Hematopoietic multipotent progenitor cell (in vitro differentiated cells): Measurements from ENCODE around the gene DOCK1. TPM values are rescaled to one million over a fixed set of nuclear protein-coding genes. Genes with fewer than 3 reads are reported as not detected.

Source experiments
- DNase-seq, 3 donors: peaks; one replicate each; pipeline ENCODE4 v3.0.0-alpha.2; 2011 to 2015; ENCODE audit warnings: low read depth in 2 of 3, low spot score in 2 of 3
- total RNA-seq: library from RNA; depleted of rRNA; stranded (reverse); fragments of >200 nt; gene quantifications from one replicate; pipeline ENCODE4 v1.2.3, GENCODE V29; 2012

The DOCK1 gene
- total RNA-seq, 1 donor = 27.5 TPM

DNA sequence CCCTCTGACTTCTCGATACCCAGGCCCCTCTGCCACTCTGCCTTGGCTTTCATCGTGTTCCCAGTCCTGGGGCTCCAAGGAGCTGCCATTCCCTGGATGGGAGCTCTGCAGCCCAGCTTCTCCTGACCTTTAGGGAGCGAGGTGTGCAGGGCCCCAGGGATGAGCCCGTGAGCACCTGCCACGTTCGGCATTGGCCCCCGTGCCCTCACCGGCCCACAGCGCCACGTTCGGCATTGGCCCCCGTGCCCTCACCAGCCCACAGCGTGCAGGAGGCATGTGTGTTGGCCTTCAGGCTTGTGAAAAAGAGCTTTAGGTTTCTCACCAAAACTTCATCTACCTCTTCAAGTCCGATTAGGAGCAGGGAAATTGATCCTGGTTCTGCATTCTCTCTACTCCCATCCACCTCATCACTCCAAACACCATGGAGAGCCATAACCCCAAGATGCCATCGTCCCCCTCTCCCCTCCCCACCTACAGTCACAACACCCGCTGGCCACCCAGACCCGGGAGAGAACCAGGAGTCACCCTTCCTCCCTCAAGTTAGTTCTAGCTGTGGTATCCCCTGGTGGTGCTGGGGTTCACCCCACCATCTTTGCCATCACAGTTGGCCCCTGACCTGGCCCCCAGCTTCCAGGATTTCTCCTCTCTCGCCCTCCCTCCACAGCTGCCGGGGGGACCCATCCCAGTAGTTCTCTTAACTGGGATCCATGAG is 524.5 kb downstream of the DOCK1 start:
- DNase-seq = no peak

DNA sequence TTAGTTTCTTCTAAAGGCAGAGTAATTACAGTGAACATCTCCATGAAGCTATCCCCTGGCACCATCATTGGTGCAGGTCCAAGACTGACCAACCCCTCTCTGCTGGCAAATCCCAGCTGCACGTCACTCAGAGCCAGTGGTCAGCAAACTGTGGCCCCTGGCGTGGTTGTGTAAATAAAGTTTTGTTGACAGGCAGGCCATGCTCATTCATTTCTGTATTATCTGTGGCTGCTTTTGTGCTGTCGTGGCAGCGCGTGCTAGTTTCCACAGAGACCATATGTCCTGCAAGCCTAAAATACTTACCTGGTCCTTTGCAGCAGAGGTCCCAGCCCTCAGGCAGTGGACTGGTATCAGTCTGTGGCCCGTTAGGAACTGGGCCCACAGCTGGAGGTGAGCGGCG is 526.3 kb downstream of the DOCK1 start:
- DNase-seq = no peak

DNA sequence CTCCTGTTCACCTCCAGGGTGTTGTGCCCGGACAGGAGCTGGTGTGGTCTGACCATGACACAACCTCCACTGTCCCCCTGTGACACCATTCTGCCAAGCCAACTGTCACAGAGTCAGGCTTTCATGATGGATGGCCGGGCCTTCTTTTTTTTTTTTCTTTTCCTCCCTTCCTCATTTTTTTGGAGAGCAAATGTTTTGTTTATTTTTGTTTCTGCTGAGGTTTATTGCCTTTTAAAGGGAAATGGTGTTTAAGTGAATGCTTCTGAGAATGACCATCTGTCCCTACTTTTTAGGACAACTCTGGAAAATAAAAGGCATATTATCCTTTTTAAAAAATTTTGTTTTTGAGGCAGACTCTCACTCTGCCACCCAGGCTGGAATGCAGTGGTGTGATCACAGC is 528.8 kb downstream of the DOCK1 start:
- DNase-seq = no peak

DNA sequence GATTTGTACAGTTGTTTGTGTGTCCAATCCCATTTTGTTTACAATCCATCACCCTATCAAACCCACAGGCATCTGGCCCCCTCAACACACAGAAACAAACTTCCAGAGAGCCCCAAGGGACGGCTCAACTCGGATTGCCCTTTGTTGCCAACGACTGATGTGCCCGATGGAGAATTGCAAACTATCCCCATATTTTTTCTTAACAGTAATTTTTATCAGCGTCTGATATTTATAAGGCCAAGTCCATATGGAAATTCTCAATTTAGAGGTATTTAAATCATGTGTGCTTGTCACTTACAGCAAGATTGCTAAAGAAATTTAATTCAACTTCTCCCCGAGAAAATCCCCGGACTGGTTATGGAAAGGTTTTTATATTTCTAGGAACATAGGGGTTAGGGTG is 530.0 kb downstream of the DOCK1 start:
- no peak for DNase-seq

DNA sequence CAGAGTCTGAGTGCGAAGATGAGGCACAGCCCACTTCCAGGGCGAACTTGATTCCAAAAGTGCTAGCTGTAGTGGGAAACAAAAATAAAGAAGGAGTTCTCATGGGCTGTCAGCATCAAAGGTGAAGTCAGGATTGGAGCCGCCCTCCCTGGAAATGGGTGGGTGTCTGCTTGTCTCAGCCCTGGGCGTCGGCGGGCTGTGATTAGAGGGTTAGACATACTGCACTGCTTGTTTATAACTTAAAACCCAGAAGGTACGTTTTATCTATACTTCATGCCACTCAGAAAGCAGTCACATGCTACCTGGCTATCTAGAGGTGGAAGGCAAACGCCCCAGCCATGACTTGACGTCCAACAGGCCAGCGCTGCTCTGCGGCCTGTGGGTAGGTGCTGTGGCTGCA is 535.1 kb downstream of the DOCK1 start:
- no peak for DNase-seq

DNA sequence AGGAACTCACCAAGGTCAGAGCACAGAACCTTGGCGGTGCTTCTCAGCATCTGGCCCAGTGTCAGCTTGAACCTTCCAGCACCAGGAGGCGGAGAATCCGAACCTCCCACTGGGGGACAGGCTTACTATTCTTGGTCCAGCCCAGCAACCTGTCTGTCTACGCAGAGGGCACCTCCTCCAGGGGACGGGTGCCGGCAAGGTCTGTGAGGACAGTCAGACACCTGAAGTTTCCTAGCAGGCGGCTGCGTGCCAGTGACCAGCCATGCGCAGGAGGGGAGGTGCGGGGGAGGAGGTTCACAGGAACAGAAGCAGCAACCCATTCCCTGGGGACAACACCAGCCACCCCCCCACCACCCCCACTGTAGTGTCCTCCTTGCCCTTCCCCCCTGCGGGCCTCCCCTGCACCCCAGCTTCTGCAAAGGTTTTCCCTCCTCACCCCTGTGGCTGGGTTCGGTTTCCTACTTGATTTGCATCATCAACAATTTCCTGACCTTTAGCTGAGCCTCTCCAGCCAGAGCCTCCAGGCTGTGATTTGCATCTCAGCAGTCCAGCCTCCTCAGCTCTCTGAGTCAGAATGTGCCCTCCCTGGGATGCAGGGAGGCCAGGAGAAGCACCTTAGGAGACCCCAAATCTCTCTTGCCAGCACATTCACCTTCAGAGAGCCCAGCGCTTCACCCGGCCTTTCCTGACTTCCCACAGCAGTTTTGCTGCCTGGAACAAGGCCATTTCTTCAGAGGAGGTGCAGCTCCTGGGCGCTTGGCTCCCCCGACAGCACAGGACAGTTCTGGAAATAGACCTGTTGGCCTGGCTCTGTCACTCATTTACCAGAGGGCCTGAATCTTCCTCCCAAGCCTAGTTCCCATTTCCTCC is 536.4 kb downstream of the DOCK1 start:
- no peak for DNase-seq

DNA sequence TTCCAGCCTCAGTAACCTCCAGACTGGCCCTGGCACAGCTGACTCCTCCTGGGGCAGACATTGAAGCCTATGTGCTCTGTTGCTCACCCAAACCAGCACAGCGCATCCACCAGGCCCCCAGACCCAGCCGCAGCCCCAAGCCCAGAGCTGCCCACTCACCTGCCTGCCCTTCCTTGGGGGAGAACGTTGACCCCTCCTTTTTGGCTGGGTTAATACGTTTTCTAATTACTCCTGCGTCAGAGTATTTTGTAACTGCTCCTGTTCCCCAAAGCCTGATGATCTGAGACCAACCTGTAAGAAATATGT is 536.9 kb downstream of the DOCK1 start:
- no peak for DNase-seq

DNA sequence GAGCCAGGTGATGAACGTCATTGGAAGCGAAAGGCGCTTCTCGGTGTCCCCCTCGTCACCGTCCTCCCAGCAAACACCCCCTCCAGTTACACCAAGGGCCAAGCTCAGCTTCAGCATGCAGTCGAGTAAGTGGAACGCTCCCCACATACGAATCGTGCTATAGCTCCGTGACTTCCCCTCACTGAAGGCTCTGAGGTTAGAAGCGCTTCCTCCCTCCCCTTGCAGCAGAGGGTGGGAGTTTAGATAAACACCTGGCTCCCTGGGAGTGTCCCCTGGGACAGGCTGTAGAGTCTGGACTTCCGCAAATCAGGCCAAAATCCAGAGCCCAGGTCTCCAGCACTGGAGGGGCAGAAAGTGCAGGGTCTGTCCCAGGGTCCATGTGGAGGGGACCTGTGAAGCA is 538.9 kb downstream of the DOCK1 start:
- no peak for DNase-seq

DNA sequence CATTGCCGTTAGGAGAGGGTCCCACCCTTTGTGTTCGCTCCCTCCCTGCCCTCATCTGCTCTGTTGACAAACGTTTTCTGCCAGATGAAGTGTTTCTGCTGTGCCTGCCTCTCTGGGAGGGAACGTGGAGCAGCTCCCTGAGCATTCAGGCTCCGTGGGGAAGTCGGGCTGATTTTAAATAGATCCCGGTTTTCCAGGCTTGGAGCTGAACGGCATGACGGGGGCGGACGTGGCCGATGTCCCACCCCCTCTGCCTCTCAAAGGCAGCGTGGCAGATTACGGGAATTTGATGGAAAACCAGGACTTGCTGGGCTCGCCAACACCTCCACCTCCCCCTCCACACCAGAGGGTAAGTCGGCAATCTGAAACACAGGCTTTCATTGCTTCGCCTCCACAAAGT is 542.0 kb downstream of the DOCK1 start:
- no peak for DNase-seq

DNA sequence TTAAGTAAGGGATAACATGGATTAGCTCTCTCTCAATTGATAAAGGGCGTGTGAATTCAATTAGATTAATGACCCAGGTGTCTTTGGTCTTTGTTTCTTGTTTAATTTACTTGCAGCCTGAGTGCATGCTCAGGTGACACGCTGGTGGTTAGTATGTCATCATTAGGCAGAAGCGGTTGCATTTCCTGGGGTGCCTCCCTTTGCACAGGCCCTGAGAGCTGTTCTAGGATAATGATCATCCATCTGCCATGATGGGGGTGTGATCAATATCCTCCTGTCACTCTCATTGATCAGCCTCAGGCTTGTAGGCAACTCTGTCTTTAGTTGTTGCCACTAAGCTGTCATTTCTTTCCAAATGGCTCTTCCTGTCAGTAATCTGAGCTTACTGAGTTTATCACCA is 544.3 kb downstream of the DOCK1 start:
- no peak for DNase-seq

DNA sequence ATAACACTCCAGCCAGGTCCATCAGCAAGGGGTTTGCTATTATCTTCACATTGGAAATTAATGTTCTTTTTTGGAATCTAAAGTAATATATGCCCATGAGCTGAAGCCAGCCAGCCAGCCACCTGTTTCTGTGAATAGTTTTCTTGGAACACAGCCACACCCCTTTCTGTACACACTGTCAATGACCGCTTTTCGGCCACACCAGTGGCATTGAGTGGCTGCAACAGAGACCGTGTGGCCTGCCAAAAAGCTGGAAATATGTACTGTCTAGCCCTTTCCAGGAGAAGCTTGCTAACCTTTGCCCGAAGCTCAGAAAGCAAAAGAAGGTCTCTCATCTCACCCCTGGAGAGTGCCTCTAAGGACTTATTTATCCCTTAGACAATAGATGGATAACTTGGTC is 545.4 kb downstream of the DOCK1 start:
- no peak for DNase-seq

DNA sequence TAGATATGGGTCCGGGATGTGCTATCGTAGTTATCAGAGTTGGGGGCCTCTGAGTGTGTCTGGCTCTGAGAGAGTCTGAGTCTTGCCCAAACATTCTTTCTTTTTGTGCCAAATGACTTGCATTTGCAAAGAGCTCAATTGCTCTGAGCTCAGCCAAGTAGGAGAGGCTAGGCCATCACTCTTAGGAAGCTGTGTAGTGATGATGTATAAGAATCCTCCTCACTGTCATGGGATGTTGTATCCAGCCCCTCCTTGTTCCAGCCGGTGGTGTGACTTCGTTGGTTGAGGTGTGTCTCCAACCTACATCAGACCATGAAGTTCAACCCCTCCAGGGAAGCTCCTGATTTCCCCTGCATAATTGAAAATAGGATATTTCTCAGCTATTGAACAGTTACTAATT is 546.4 kb downstream of the DOCK1 start:
- DNase-seq = no peak

DNA sequence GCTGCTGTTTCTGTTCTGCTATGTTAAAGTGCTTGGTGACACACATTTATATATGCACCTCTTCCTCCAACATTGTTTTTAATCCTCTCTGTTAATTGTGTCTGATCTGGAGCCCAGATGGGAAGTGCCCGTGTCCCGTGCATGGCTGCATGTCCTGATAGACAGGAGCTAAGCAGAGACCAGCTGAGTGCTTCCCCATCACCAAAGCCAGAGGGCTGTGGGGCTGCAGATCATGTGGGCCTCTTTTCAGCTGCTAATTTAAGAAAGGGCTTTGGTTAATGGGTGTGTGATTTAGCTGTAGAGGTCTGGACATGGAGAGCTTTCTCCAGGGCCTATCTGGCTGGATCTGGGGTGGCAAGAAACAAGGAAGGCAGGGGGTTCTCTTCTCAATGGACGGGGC is 547.3 kb downstream of the DOCK1 start:
- no peak for DNase-seq

DNA sequence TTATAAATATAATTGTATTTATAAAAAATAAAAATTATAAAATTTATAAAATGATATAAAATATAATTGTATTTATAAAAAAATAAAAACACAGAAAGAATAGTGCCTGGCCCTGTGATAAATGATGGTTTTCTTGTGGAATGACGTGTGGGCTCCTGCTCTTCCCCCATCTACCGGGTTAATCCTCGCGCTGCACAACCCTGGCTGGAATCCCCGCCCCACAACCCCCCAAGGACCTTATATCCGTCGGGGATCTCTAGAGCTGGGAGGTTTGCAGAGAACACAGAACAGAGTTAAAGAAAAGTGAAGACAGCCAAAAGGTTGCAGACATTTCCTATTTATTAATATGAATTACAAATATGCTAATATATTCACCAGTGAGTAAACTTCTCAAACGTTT is 548.5 kb downstream of the DOCK1 start:
- DNase-seq = no peak

DNA sequence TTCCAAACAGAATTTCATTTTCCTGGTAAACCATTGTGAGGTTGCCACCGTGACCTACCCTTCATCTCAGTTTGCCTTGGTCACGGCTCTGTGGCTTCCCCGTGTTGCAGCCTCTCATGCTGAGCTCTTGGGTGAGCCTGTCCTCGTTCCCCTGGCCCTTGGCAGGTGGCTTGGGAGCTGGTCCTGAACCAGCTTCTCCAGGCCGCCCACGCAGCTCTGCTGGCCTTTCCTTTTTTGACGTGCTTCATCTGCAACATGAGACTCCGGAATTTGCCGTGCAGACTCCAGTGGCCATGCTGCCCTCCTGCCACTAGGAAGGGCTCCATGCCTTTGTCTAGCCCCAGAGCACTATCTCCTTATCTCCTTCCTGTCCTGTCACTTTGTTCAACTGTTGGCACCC is 550.9 kb downstream of the DOCK1 start:
- no peak for DNase-seq

DNA sequence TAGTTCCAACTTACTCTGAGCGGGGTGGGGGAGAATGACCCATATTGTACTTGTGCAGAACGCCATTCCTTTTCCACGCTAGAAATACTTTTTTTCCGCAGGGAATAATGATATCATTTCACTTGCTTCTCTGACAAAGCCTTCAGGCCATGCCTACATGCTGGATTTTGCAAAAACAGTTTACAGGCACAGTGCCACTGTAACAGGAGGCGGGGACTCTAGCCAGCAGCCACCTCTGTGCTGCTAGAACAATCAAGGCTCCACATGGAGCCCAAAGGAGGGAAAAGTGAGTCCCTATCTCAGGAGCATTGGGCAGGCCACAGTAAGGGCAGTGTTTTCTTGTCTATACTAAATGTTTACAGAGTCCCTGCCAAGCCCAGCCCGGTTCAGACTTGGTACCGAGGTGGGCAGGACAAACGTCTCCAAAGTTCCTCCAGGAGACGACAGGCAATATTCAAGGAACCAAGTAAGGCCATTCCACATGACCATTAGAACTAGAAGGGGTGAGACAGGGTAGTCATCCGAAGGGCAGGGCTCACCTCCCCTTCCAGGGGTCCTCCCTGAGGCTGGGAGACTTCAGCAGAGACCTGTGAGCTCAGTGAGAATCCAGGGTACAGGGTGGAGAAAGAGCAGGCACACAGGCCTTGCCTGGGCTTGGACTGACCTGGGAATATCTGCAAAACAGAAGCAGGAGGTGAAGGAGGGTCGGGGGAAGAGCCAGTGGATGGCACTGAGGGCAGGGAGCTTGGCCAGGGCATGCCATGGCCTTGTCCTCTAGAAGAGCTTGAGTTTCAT is 553.0 kb downstream of the DOCK1 start:
- no peak for DNase-seq

DNA sequence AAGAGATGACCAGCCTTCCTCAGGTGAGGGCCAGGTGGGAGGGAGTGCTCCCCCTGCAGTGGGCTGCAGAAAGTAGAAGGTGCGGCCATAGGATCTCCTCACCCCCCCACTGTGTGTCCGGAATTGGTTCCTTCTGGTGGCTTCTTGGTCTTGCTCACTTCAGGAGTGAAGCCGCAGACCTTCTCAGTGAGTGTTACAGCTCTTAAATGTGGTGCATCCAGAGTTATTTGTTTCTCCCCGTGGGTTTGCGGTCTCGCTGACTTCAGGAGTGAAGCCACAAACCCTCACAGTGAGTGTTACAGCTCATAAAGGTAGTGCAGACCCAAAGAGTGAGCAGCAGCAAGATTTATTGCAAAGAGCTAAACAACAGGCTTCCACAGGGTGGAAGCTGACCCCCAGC is 553.6 kb downstream of the DOCK1 start:
- no peak for DNase-seq

DNA sequence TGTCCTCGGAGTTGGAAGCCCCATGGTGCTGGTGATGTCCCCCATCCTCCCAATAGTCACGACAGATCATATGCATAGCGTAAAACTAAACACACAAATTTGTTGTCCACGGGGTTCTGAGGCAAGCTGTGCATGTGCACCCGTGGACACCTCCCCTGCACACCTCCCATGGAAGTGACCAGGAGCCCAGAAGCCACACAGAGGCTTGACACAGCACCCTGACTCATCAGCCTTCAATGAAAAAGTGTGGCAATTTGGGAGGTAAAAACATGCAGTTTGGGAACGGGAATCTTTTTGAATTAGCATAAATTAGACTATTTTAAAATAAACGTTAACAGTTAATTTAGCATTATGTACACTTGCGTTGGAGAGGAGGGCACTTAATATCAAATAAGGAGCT is 554.7 kb downstream of the DOCK1 start:
- DNase-seq = no peak

DNA sequence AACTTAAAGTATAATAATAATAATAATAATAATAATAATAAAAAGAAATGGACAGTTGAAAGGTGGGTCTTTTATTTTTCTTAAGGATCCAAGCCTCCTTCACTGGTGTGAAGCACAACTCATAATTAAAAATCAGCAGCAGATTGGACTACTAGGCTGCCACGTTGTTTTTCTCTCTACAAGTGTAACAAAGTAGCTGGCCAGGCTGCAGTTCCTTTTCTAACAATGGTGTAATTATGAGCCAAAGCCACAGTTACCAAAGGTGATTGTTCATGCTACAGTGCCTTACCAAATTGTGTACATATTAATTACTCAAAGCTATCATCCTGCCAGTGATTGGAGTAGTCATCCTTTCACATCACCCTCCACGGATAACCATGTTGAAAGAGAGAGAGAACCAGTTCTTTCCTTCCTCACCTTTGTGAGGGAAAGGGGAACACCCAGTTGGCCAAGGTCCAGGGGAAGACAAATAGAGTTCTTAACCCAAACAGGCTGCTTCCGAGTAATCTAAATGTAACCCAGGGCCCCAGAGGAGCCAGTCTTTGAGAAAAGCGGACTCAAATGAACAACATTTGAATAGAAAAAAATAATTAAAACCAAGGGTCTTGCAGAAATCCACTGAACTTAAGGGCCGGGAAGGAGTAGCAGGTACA is 557.5 kb downstream of the DOCK1 start:
- no peak for DNase-seq

DNA sequence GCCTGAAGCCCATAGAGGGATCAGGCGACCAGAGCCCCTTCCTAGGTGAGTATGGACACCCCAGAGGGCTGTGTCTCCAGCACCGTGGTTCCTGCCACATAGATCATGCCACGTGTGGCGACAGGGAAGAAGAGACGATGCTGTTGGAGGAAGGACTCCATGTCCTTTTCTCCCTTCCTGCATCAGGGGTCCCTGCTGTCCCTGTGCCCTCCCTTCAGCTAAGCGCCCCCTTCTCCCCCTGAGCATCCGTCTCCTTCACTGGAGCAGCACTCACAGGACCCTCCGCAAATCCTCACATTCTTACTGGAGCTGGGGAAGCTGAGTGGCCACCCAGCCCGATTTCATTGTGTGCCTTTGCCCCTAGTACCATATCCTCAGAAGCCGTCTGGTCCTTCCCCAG is 558.3 kb downstream of the DOCK1 start:
- no peak for DNase-seq

DNA sequence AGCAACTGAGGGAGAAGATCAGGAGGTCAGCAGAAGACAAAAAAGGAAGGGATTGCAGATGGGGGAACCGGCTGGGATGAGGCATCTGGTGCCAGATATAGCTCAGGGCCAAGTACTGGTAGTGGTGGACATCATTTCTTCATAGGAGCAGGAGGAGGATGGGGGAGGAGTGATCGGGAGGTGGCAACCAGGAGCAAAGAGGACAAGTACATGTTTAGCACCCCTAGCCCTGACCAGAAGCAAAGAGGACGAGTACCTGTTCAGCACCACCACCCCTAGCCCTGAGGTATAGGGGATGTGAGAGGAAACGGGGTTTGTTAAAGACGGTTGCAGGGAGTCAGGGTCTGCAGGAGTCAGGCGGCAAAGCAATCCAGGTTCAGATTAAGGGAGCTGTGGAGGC is 559.3 kb downstream of the DOCK1 start:
- no peak for DNase-seq
